BE2C (cell line): ENCODE measurements around the gene PXK.

ENCODE experiments used
- DNase-seq: peaks from one replicate; pipeline ENCODE4 v3.0.0-alpha.2; 2020
- H3K27me3 ChIP-seq: fragments of 250-450 bp; sonication (Bioruptor Pico); 2 replicates; pipeline ENCODE4 v1.5.1; 2020; ENCODE audit warnings: mild to moderate bottlenecking
- H3K36me3 ChIP-seq: fragments of 250-450 bp; sonication (Bioruptor Pico); 2 replicates; pipeline ENCODE4 v1.5.1; 2020; ENCODE audit warnings: mild to moderate bottlenecking
- H3K4me1 ChIP-seq: fragments of 250-450 bp; sonication (Bioruptor Pico); 2 replicates; pipeline ENCODE4 v1.5.1; 2020
- H3K4me3 ChIP-seq: 2 replicates; pipeline ENCODE4 v1.5.1; 2011; ENCODE audit warnings: low read depth, low read length
- H3K9me3 ChIP-seq: fragments of 250-450 bp; sonication (Bioruptor Pico); 2 replicates; pipeline ENCODE4 v1.5.1; 2020
- CTCF ChIP-seq: IDR thresholded peaks from 2 replicates; pipeline ENCODE4 v1.5.1; 2012; ENCODE audit warnings: mild to moderate bottlenecking, low read depth, low read length

PXK gene

DNA sequence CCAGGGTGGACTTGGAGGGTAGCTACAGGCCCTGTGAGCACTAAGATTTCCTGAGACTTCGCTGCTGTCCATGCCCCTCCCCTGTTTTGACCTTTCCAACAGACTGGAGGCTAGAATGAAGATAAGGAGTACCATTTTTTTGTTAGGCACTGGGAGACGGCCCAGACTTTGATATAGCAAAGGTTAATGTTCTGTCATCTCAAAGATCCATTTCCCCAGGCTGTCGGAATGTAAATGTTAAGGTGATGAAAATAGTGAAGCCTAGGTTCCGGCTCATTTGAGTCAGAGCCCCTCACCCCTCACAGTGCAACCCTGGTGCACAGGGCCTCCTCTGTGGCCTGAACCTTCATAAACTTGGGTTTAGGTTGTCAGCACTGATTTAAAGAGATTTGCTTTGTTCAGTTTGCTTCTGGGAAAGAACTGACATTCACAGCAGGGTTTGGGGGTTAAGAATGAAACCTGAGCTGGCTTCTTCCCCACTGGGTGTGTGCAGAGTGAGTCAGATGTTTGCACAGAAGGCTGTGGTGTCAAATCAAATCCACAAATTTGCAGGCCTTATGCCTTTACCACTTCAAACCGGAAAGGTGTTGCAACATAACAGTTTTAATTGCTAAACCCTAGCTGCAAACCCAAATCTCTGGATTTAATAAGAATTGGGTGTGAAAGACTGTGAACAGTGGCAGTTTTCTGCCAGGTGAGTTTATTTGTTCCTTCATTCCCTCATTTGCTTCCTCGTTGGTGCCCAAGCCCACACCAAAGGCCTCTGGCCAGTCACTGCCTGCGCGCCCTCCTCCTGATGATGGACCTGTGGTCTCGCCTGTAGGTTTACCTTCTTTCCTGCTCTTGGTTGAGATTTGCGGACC is 138.6 kb downstream of the PXK start:
- no peak for DNase-seq
- Histone ChIP-seq H3K36me3 (no peaks in the 10 kb centered on the region), H3K9me3 (no peaks in the 10 kb centered on the region), H3K4me3 (no peak overlapping the region), H3K4me1 (no peaks in the 10 kb centered on the region), H3K27me3 (no peaks in the 10 kb centered on the region)
- no peak for TF ChIP-seq CTCF

GRCh38 chr3:58473275-58473674 is 140.6 kb downstream of the PXK start:
- TF ChIP-seq CTCF: no peak
- no peaks in the 10 kb centered on the region for H3K9me3 ChIP-seq
- no peaks in the 10 kb centered on the region for H3K36me3 ChIP-seq
- no peaks in the 10 kb centered on the region for H3K27me3 ChIP-seq
- no peak overlapping the region for H3K4me3 ChIP-seq
- DNase-seq: no peak
- H3K4me1 ChIP-seq: no peaks in the 10 kb centered on the region

DNA sequence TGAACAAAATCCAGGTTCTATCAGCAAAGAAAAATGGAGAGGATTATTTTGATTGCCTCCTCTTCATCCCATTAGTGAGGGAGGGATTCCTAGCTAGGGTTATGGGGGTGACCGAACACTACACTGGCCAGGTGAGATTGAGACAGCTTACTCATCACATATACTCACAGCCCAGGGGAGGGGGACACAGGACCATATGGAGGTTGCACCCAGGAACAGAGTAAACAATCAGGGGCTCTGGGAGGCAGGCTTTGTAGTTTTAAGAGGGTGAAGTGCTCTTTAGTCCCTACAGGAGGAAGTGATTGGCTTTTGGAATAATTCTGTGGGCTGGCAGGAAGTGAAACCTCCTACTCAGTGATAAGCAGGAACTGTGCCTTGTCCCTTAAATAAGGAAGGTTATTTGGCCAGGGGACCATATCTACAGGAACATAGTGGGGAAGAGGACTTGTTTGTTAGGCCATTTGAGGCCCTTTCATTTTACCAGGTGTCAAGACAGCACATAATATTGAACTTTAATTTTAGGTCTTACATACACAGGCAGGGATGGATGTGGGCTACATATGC is 141.7 kb downstream of the PXK start:
- no peak for DNase-seq
- no peak for TF ChIP-seq CTCF
- Histone ChIP-seq H3K4me1 (no peaks in the 10 kb centered on the region), H3K9me3 (no peaks in the 10 kb centered on the region), H3K36me3 (no peaks in the 10 kb centered on the region), H3K4me3 (no peak overlapping the region), H3K27me3 (no peaks in the 10 kb centered on the region)

DNA sequence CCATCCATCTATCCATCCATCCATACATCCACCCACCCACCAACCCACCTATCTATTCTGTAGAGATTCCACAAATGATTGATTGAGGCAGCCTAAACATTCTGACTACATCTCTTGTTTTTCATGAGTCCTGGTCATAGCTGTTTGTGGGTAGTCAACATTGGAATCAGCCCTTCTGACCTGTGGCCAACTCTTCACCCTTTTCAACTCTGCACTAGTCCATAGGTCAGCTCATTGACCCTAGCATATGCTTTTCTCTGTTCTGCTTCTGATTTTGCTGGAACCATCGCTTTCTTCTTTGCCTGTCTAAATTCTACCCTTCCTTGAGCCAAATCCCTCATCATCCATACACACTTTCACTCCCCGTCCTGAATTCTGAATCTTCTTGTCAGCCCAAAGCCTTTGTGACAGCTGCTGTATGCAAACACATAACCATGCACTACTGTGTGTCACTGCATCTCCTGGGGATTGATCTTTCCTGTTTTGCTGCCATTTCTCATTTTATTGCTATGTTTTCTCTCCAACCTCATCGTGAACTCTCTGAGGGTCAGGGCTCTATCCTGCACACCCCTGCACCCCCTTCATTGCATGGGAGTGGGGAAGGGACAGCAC is 142.4 kb downstream of the PXK start:
- no peak for DNase-seq
- no peak overlapping the region for H3K4me3 ChIP-seq
- TF ChIP-seq CTCF: no peak
- H3K27me3 ChIP-seq: no peaks in the 10 kb centered on the region
- H3K9me3 ChIP-seq: no peaks in the 10 kb centered on the region
- no peaks in the 10 kb centered on the region for H3K4me1 ChIP-seq
- H3K36me3 ChIP-seq: no peaks in the 10 kb centered on the region
